NCI-H446 treated with DMSO at 0.1 percent for 48 hours (cell line): Measurements from ENCODE around the gene VARS2.
"Not testable (repeated sequence)": the region's sequence is repeated elsewhere in the genome, so short reads cannot be mapped to it uniquely, and the experiment has no call there.

ENCODE experiments used
- DNase-seq: peaks from one replicate; lab custom pipeline; 2025; lab: John Stamatoyannopoulos, UW

VARS2 gene

DNA sequence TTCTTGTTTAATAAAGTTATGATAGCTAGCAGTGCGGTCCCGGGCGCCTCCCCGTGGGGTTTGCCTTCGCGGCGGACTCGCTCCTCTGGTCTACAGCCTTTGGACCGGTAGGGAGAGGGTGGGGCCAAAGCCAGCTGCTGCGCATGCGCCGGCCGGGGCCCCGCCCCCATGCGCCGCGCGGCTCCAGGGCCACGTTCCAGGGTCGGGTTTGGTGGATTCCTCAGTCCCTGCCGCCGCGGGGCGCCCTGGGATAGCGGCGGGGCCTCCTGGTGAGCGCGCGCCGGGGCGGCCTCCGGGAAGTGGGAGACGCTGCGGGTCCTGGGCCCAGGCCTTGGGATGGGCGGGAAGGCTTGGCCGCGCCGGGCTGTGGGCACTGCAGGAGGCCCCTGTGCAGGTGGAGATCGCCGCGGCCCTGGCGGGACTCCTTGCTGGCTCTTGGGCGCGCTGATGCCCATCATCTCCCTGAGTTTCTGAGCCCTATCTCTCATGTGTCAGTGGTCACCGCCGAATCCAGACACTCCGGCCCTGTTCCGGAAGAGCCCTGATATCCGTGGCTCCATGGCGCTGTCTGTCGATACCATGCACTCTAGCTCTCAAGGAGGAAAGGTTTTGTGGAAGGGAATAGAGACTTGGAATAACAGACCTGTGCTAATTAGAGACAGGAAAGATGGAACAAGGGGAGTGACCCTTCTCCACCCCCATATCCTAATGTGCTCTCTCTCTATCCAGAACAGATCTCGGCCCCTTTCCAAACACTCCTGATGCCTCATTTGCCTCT is at the start of gene VARS2:
VARS2 (plus strand) TSS at position 163 of the 778 bp plus-strand sequence; CDS start at position 762, 599 bp downstream.
- peak; percentile 66 for DNase-seq

DNA sequence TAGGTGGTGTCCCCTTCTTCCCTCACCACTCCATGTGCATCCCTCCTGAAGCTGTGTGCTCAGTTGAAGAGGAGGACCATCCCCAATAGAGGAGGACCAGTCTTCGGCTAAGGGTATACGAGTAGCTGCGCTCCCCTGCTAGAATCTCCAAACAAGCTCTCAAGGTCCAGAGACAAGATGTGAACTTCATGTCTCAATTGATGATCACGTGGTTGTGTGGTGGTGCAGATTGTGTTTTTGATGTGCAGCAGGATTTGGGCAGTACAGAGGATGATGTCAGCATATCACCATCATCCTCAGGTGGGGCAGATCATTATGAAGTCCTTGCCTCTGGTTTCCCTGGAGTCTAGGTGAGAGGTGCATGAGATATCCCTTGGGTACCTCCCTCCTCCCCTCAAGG is 49.7 kb upstream of the VARS2 start:
- DNase-seq: no peak

DNA sequence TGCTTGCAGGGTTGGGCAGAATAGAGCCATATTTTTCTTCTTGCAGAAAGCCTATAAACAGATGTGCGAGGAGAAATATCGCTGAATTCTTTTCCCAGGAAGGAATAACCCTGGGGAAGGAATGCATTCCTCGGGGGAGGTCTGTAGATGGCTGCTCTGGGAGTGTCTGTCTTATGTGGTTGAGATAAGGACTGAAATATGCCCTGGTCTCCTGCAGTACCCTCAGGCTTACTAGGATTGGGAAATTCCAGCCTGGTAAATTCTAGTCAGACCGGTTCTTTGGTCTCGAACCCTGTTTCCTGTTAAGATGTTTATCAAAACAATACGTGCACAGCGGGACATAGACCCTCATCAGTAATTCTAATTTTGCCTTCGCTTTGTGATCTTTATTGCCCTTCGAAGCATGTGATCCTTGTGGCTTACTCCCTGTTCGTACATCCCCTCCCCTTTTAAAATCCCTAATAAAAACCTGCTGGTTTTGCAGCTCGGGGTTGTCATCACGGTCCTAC is 44.7 kb upstream of the VARS2 start:
- DNase-seq: not testable (repeated sequence)

DNA sequence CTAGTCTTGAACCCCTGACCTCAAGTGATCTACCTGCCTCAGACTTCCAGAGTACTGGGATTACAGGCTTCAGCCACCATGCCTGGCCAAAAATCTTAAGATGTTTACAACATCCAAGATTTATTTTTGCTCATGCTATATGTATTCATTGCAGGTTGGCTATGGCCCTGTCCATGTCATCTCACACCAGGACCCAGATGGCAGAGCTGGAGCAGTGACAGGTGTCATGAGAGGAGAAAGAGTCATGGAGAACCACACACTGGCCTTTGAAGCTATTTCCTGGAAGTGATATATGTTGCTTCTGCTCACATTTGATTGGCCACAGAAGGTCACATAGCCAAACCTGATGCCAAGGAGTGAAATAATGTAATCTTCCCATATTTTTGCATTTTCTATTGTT is 43.5 kb upstream of the VARS2 start:
- no peak for DNase-seq

DNA sequence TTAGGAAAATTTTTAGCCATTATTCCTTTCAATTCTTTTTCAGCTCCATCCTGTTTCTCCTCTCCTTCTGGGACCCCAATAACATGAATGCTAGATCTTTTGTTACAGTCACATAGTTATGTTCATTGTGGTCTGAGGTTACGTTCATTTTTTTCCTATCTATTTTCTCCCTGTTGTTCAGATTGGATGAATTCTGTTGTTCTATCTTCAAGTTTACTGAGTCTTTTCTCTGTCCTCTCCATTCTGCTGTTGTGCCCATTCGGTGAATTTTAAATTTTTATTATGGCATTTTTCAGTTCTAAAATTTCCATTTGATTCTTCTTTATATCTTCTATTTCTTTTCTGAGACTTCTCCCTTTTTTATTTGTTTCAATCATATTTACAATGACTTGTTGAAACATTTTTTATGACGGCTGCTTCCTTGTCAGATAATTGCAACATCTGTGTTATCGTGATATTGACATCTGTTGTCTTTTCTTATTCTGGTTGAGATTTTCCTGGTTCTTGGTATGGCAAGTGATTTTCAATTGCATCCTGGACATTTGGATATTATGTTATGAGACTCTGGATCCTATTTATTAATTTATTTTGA is 42.4 kb upstream of the VARS2 start:
- DNase-seq: no peak

DNA sequence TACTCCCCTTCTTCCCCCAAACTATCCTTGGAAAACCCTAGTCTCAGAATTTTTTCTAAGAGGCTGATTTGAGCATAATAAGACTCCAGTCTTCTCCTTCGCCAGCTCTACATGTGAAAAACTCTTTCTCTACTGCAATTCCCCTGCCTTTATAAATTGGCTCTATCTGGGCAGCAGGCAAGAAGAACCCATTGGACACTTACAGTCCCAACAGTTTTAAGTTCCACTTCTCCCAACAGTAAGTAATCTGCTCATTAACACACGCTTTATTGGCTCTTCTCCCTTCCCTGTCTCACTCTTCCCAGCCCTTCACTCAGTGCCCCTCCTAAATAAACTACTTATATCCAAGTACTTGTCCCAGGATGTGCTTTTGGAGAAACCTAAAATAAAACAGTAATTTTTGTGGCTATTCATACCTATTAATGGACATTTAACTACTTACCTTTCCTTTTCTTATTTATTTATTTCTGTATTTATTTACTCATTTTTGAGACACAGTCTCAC is 40.8 kb upstream of the VARS2 start:
- DNase-seq: no peak

DNA sequence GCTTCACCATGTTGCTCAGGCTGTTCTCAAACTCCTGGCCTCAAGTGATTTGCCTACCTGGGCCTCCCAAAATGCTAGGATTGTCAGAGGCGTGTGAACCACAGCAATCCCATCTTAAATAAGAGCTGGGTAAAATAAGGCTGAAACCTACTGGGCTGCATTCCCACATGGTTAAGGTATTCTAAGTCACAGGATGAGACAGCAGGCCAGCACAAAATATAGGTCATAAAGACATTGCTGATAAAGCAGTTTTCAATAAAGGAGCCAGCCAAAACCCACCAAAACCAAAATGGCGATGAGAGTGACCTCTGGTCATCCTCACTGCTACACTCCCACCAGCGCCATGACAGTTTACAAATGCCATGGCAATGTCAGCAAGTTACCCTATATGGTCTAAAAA is 40.2 kb upstream of the VARS2 start:
- DNase-seq: not testable (repeated sequence)

DNA sequence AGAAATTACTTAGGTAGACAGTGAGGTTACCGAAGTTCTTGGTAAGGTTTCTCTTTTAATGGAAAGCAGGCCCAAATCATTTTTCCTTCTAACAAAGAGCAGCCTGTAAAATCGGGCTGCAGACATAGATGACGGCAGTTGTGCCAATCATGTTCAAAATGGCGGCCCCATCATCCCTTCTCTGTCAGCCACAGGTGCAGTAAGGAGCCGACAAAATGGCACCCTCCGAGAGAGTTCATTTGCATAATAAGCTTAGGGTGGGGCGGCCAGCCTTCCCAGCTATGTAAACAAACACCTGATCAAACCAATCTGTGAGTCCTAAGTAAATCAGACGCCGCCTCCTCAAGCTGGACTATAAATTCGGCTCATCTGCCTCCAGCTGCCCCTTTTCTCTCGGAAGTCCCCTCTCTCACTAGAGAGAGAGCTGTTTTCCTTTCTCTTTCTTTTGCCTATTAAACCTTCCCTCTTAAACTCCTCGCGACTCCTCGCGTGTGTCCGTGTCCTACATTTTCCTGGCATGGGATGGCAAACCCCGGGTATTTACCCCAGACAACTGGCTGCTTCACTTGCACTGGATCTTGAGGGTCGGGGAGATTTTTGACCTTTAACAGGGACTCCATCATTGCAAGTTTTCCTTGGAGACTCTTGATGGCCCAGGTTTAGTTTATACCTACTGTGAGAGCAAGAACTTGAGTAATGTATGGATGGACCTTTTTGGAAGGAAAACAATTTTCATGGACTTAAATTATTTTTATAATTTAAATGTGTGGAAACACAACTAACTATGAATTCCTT is 38.6 kb upstream of the VARS2 start:
- DNase-seq: peak; percentile 12

DNA sequence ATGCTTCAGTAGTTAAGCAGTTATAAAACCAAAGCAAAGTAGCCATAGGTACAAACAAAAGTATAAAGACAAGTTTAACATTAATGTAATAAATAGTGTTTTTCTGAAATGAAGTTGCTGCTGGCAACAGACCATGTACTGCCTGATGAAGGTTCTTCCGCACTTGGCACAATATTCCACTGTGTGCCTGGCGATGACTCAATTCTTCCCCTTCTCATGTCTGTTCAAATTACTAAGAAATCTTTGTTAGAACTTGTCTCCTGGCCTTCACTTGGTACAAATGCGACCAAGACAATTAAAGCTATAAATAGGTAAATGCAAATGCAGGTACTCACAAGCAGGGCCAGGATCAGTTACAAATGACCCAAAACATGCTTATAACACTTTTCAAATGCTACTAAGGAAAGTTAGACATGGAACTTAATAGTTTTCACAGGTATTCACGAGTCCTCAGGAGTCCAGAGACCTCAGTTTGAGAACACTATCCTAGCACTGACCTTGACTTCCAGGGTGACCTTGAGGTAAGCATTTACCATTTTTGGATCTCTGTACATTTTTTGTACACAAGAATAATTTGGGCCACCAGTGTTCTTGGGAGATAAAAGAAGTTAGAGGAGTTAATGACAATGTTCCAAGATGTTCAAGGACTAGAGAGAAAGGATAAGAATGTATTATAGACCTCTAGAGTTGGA is 37.9 kb upstream of the VARS2 start:
- peak; percentile 62 for DNase-seq

DNA sequence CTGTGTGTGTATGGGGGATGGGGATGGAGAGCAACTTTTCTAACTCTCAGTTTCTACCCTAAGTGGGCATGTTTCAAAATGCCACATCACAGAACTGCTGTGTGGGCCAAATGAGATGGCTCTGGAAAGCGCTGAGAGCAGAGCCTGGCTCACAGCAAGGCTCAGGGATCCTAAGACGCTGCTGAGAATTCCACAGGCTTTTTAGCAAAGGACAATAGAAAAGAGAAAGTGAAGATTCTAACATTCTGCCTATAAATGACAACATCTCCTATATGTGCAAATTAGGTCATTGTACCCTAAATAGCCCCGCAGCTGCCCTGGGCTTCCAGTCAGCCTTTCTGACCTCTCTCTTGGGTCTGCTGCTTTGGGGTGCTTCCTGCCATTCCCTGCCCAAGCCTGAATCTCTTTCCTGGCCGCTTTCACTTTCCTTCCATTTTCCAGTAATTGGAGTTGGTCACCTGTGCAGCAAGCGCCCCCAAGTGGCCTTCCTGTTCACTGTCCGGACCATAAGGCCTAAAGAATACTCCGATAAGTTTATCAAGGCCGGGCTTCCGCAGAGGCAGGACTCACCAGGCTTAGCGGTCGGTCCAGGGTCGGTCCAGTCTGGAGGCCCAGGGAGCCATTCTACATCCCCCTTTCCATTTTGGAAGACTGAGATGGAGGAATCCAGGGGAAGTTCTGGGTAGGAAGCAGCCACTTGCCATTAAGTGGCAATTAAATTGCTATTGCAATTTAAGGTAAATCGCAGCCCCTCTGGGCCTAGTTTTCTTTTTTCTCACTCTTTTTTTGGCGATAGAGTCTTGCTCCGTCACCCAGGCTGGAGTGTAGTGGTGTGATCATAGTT is 36.4 kb upstream of the VARS2 start:
- DNase-seq: peak; percentile 62

DNA sequence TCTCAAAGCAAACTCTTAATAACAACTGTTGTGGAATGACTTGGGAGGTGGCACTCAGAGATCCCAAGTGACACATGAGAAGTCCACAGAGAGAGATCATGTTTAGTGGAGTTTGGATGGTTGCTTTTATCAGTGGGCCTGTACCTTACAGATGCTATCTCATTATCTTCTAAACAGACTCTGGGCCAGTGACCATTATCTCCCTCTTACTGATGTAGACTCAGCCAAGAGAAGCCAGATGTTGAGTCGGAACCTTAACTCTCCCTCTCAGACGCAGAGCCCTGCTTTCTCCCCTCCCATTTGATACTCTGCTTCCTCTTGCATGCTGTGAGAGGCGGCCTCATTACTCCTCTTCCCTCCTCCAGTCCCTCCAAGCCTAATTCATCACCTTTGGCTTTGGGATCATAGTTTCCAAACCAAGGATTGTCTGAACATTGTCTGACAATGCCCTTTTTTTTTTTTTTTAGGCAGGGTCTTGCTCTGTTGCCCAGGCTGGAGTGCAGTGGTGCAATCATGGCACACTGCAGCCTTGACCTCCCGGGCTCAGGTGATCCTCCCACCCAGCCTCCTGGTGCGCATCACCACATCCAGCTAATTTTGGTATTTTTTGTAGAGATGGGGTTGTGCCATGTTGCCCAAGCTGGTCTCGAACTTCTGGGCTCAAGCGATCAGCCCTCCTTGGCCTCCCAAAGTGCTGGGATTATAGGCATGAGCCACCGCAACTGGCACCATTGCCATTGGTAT is 34.2 kb upstream of the VARS2 start:
- DNase-seq: no peak

DNA sequence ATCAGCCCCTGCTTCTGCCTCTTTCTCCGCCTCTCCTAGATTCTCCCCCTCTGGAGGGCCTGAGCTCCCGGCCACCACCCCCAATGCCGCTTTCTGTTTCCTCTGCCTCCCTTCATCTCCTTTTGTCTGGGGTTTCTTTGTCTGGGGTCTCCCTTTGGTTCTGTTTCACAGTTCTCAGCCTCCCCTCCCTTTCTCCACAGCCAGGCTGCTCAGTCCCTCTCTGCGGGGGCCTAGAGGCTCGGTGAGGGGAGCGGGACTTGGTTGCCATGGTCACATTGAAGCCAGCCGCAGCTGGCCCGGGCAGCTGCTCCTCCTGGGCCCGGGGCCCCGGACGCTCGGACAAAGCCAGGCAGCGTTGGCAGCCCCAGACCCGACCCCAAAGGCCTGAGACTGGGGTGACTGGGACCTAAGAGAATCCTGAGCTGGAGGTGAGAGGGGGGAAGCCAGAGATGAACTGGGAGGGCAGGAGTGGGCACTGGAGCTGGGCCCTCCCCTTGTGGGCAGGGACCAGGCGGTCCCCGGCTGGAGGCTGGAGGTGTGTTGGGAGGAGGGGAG is 33.3 kb upstream of the VARS2 start:
- no peak for DNase-seq

DNA sequence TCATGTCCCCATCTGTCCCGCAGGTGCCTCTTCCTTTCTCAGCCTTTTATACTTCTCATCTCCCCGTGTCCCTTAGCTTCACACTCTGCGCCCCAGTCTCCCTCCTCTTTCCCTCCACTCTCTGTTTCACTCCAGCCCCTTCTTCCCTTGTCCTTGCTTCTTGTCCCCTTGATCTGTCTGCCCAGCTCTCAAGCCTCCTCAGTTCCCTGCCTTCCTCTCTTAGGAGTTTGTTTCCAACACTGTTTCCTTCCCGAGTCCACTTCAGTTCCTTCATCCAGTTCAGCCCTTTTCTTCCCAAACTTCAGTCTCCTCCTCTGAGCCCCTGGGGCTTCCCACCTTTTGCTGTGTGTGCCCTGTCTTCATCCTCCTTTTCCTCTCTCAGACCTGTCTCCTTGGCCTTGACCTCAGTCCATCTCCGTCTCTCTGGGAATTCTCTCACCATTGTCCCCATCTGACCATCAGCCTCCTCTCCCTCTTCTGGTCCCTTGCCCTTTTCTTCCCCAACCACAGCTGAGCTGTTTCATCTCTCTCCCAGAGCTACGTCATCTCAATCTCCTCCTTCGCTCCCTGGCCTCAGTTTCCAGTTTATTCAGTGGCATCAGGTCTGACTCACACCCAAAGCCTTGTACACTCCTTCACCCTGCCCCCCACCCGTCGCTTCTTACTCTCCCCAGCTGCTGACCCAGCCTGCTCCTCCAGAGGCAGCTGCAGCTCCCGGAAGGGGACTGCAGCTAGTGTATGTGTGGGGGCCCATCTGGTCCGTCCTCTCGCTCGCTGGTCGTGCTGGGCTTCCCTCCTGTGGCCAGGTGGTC is 32.4 kb upstream of the VARS2 start:
- no peak for DNase-seq

DNA sequence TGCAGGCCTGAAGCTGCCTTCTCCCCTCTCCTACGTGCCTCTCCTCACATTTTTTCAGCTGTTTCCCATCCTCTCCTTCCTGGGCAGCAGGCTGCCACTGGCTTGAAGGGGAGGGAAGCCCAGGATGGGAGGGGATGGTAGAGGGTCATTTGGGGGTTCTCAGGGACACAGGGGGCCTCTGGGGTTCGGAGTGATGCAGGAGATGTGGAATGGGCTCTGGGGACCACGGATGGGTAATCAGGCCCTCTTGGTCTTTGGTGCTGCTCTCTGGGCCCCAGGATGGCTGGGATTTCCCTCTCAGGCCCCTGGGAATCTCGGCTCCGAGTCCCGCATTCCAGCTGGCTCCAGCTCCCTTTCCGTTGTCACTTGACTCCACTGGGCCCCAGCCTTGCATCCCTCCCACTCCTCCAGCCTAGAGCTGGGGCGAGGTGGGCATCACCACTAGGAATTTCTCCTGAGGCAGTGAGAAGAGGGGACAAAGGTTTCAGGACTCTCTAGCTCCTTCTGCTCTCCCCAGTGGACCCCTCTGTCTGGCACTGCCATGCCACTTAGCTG is 31.8 kb upstream of the VARS2 start:
- no peak for DNase-seq

DNA sequence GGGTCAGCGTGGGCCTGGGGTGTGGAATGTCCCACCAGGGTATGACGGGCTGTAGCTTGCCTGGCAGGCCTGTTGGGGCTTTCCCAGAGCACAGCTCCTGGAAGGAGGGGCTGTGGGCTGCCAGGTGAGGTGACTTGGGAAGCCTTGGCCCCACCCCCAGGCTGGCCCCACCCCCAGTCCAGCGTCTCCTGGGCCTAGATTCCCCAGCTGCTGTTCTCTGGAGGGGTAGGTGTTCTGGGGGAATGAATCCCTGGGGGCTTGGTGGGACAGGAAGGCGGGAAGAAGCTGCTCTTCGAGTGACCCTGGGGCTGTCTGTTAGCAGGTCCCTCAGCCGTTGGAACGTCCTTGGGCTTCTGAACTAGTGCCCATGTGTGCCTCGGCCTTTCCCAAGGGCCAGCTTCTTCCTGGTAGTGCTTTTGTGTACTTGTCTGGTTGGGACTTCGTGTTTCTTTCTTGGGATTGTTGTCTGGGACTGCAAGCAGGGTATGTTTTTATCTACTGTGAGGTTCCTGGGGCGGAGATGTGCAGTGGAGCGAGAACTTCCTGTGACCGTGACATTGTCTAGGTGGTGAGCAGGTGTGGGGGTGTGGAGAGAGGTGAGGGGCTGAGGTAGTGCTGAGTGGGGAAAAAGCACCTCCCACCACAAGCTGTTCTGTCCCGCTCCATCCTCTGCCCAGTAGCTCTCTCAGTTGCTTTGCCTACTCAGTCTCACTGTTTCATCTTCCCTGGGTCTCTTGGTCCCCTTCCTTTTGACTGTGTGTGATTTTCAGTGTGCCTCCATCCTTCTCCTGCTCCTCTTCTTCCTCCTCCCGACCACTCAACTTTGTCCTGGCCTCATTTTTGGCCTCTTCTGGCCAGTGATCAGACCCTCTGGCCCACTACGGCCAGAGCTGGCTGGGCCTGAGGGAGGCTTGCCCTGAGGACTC is 31.0 kb upstream of the VARS2 start:
- DNase-seq: no peak

DNA sequence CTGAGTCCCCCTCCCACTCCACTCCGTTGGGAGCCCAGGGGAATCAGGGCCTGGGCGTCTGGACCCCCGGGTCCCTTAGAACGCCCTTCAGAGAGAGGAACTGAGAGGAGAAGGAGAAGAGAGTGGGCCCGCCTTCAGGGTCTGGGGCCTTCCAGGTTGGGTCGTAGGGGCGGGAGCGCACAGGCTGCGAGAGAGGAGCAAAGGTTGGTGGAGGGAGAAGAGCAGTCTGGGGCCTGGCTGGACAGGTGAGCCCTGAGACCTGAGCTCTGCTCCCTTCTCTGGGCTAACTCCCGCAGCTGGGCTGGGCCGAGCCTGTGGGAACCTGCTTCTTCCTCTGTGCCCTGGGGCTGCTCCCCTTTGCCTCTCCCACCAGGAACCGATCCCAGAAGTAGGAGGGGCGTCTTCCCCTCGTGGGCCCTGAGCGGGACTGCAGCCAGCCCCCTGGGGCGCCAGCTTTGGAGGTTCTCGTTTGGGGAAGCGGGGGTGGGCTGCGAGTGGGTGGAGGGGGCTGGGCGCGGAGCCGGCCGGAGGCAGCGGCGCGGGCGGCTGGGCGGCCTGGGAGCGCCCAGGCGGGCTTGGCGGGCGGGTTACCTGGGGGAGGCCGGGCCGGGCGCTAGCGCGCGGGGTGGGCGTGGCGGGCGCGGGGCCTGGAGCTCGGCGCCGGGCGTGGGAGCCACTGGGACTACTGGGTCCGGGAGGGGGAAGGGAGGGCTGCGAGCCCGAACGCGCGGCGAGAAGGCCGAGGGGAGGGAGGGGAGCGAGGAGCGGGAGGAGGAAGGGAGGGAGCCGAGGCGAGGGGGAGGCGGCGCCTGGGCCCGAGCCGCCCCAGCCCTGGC is 30.1 kb upstream of the VARS2 start, which contains the start of gene DDR1:
DDR1 (plus strand) TSS at position 835 of the 836 bp plus-strand sequence. CDS start 4,211 bp downstream, outside the sequence.
- DNase-seq: peak; percentile 21
